MCF 10A (cell line): ENCODE measurements around the gene TLX2. TPM values are rescaled to one million over a fixed set of nuclear protein-coding genes. Genes with fewer than 3 reads are reported as not detected.

ENCODE experiments used
- total RNA-seq: library from RNA; stranded (reverse); gene quantifications from 2 replicates; pipeline ENCODE4 v1.2.3, GENCODE V29; 2022

TLX2 gene
- total RNA-seq, 1 experiment from 2014 or later, result not detected

Other genes starting within 250 kb of the TLX2 start
- gene SLC4A5, start 171.0 kb upstream of the TLX2 start, total RNA-seq, result 0.12 and 0.70 TPM in 2 replicates
- gene DCTN1, start 134.1 kb upstream of the TLX2 start, total RNA-seq, result 113 and 117 TPM in 2 replicates
- 4.3 and 5.6 TPM in 2 replicates for gene C2orf81, start 92.8 kb upstream of the TLX2 start, total RNA-seq
- gene WDR54, start 92.7 kb upstream of the TLX2 start, total RNA-seq, result 16.4 and 19.9 TPM in 2 replicates
- gene RTKN, start 72.5 kb upstream of the TLX2 start, total RNA-seq, result 49.1 and 63.0 TPM in 2 replicates
- gene INO80B, start 59.4 kb upstream of the TLX2 start, total RNA-seq, result 34.6 and 36.0 TPM in 2 replicates
- gene WBP1, start 56.0 kb upstream of the TLX2 start, total RNA-seq, result 45.7 and 46.5 TPM in 2 replicates
- gene MOGS, start 49.1 kb upstream of the TLX2 start, total RNA-seq, result 60.4 and 67.9 TPM in 2 replicates
- 115 and 123 TPM in 2 replicates for gene MRPL53, start 41.8 kb upstream of the TLX2 start, total RNA-seq
- gene CCDC142, start 31.5 kb upstream of the TLX2 start, total RNA-seq, result 10.1 and 16.4 TPM in 2 replicates
- 17.6 and 18.1 TPM in 2 replicates for gene TTC31, start 31.4 kb upstream of the TLX2 start, total RNA-seq
- gene LBX2, start 14.8 kb upstream of the TLX2 start, total RNA-seq, result not detected in 2 replicates
- gene PCGF1, start 6.8 kb upstream of the TLX2 start, total RNA-seq, result 37.5 and 41.6 TPM in 2 replicates
- 4.3 and 4.7 TPM in 2 replicates for gene DQX1, start 11.8 kb downstream of the TLX2 start, total RNA-seq
- gene AUP1, start 15.3 kb downstream of the TLX2 start, total RNA-seq, result 138 and 140 TPM in 2 replicates
- 27.6 and 33.0 TPM in 2 replicates for gene HTRA2, start 15.5 kb downstream of the TLX2 start, total RNA-seq
- gene LOXL3, start 39.5 kb downstream of the TLX2 start, total RNA-seq, result 0.93 and 1.2 TPM in 2 replicates
- gene DOK1, start 40.3 kb downstream of the TLX2 start, total RNA-seq, result 3.4 and 4.6 TPM in 2 replicates
- gene M1AP, start 133.9 kb downstream of the TLX2 start, total RNA-seq, result not detected in 2 replicates
- 5.2 and 7.0 TPM in 2 replicates for gene SEMA4F, start 139.8 kb downstream of the TLX2 start, total RNA-seq